Left renal cortex interstitium (tissue), 4 donors: Measurements from ENCODE around the gene ERVW-1. TPM values are rescaled to one million over a fixed set of nuclear protein-coding genes. Genes with fewer than 3 reads are reported as not detected.

Experiments used
- DNase-seq, 4 donors: peaks; one replicate each; pipeline ENCODE4 v3.0.0-alpha.2; 2013; ENCODE audit warnings: low read depth in 4 of 4, low spot score in 2 of 4, missing footprints in 1 of 4
- polyA plus RNA-seq, 4 donors: library from polyadenylated mRNA; unstranded; fragments of 120-200 nt; gene quantifications; one replicate each; pipeline ENCODE4 v1.2.1, GENCODE V29; 2013; ENCODE audit not compliant: insufficient read length in 4 of 4

The ERVW-1 gene
- polyA plus RNA-seq, 4 donors, result 0.30 to 2.9 (median 1.4) TPM

- DNase-seq, result no peak
Observed at GRCh38 chr7:92432299-92432946, 45.3 kb downstream of the ERVW-1 start.

DNA sequence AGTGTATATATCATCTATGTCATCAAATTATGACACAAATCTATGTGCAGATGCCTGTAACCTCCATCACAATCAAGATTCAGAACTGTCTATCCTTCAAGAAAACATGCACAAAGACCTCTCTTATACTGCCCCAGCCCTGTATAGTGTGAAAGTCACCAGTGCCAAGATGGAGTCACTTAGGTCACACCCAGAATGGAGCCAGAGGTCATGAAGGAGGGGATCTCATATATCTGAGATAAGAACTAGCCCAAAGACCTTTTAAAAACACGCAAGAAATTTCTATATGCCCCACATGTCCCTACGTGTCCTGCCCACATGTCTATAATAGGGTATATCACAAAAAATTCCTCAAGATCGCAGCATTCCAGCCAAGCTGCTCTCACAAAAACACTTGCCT lies 50.6 kb downstream of the ERVW-1 start:
- no peak for DNase-seq

- no peak for DNase-seq
Observed at GRCh38 chr7:92425311-92425947, 52.3 kb downstream of the ERVW-1 start.

DNA sequence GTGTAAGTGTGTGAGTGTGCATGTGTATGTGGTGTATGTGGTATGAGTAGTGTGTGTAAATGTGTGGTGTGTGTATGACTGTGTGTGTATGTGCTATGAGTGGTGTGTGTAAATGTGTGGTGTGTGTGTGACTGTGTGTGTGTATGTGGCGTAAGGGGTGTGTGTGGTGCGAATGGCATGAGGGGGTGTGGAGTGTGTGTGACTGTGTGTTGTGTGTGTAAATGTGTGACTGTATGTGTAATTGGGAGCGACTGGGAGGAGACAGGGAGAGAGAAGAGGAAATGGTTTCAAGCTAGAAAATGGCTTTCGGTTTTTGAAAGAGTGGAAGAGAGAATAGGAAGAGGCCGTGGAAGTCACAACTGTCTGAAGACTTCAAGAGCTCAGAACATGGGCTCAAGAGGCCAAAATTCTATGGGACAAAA lies 54.0 kb downstream of the ERVW-1 start:
- no peak for DNase-seq

- no peak for DNase-seq
Observed at GRCh38 chr7:92422926-92423325, 54.8 kb downstream of the ERVW-1 start.

GRCh38 chr7:92421676-92422435 lies 55.9 kb downstream of the ERVW-1 start:
- peak in 1 of 4 donors; percentile 27 for DNase-seq

Other genes with a start within 250 kb of the ERVW-1 start
- 10 to 100 TPM; 41.7 to 64.6 (median 48.8) TPM for gene KRIT1, start 232.0 kb downstream of the ERVW-1 start, polyA plus RNA-seq
- gene ANKIB1, start 232.0 kb downstream of the ERVW-1 start, polyA plus RNA-seq, result 10 to 100 TPM; 35.1 to 56.0 (median 44.9) TPM
- gene GATAD1, start 30.5 kb downstream of the ERVW-1 start, polyA plus RNA-seq, result 10 to 100 TPM; 29.5 to 74.9 (median 44.2) TPM
- 10 to 100 TPM; 28.3 to 58.6 (median 37.9) TPM for gene PEX1, start 50.6 kb upstream of the ERVW-1 start, polyA plus RNA-seq
- gene RBM48, start 50.8 kb upstream of the ERVW-1 start, polyA plus RNA-seq, result 10 to 100 TPM; 14.3 to 19.6 (median 17.1) TPM
- 10 to 100 TPM; 37.7 to 57.2 (median 50.2) TPM for gene FAM133B, start 112.4 kb upstream of the ERVW-1 start, polyA plus RNA-seq